Inflammatory macrophage (primary cell): ENCODE data around the gene NCKAP5.

Source experiments
- DNase-seq, 2 donors: peaks; one replicate each; pipeline ENCODE4 v3.0.0-alpha.2; 2020 to 2022

Gene NCKAP5

GRCh38 chr2:133063775-133064174, 504.5 kb downstream of the NCKAP5 start:
- DNase-seq, result no peak

GRCh38 chr2:133062931-133063665, 505.2 kb downstream of the NCKAP5 start:
- no peak for DNase-seq

GRCh38 chr2:133061874-133062593, 506.2 kb downstream of the NCKAP5 start:
- no peak for DNase-seq

GRCh38 chr2:133054297-133054696, 514.0 kb downstream of the NCKAP5 start:
- DNase-seq, result no peak

- DNase-seq, result no peak
Measured at GRCh38 chr2:133053541-133053940, 514.7 kb downstream of the NCKAP5 start.

- no peak for DNase-seq
Measured at GRCh38 chr2:133045787-133046186, 522.5 kb downstream of the NCKAP5 start.

GRCh38 chr2:133044556-133044955, 523.7 kb downstream of the NCKAP5 start:
- no peak for DNase-seq

- DNase-seq, result no peak
Measured at GRCh38 chr2:133040170-133040569, 528.1 kb downstream of the NCKAP5 start.

- DNase-seq, result no peak
Measured at GRCh38 chr2:133039531-133039930, 528.7 kb downstream of the NCKAP5 start.

GRCh38 chr2:133026536-133027177, 541.6 kb downstream of the NCKAP5 start:
- DNase-seq, result no peak

- no peak for DNase-seq
Measured at GRCh38 chr2:133025004-133025403, 543.3 kb downstream of the NCKAP5 start.

GRCh38 chr2:133012847-133013734, 555.2 kb downstream of the NCKAP5 start:
- DNase-seq, result no peak

GRCh38 chr2:133004623-133005022, 563.6 kb downstream of the NCKAP5 start:
- no peak for DNase-seq

- DNase-seq, result no peak
Measured at GRCh38 chr2:132999421-132999820, 568.8 kb downstream of the NCKAP5 start.

- no peak for DNase-seq
Measured at GRCh38 chr2:132998221-132998620, 570.0 kb downstream of the NCKAP5 start.

- no peak for DNase-seq
Measured at GRCh38 chr2:132991471-132992045, 576.7 kb downstream of the NCKAP5 start.

GRCh38 chr2:132984731-132985130, 583.5 kb downstream of the NCKAP5 start:
- DNase-seq, result no peak

- DNase-seq, result no peak
Measured at GRCh38 chr2:132980304-132980703, 588.0 kb downstream of the NCKAP5 start.

GRCh38 chr2:132979339-132980093, 588.7 kb downstream of the NCKAP5 start:
- no peak for DNase-seq

GRCh38 chr2:132978840-132979239, 589.4 kb downstream of the NCKAP5 start:
- DNase-seq, result no peak

- no peak for DNase-seq
Measured at GRCh38 chr2:132977812-132978529, 590.3 kb downstream of the NCKAP5 start.
